Stomach (tissue), 4 donors: ENCODE measurements around the gene MARCHF10.

Source experiments
- EP300 ChIP-seq: sonication (generic); formaldehyde crosslinking; IDR thresholded peaks from one replicate; pipeline ENCODE4 v1.6.1; 2017; ENCODE audit warnings: antibody characterized with exemption
- TF ChIP-seq, protein P1 (sequence below), 7 experiments: fragments of 450-650 bp in 4 of 7; fragments of 200-600 bp in 3 of 7; sonication (generic) in 3 of 7; IDR thresholded peaks; one replicate each; pipeline ENCODE4 v1.5.1; 2016 to 2019; ENCODE audit warnings: antibody characterized with exemption in 7 of 7, control low read depth in 2 of 7, mild to moderate bottlenecking in 1 of 7

DNA sequence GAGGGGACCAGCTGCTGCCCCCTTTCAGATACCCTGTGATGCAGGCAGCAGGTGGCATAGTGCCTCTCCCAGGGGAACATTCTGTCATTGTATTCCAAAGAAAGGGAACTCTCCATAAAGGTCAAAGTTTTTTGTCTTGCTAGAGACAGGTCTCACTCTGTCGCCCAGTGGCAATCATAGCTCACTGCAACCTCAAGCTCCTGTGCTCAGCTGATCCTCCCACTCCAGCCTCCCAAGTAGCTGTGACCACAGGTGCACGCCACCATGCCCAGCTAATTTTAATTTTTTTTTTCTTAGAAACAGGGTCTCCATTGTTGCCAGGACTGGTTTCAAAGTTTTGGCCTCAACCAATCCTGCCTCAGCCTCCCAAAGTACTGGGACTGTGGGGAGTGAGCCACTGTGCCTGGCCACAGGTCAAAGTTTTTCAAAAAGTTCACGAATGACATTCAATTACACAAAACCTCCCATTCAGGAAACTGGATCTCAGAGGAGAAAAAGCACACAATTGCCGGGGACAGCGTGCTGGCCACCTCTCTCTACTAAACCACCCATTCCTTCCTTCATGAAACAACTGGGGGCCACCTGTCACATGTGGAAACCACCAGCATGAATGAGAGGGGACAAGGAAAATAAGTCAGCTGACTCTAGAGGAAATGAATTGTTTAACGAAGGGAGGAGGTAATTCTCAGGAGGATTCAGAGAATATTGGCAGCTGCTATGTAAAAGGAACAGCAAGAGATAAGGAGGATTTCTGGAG is 80.0 kb downstream of the MARCHF10 start:
- TF ChIP-seq, protein P1, sequence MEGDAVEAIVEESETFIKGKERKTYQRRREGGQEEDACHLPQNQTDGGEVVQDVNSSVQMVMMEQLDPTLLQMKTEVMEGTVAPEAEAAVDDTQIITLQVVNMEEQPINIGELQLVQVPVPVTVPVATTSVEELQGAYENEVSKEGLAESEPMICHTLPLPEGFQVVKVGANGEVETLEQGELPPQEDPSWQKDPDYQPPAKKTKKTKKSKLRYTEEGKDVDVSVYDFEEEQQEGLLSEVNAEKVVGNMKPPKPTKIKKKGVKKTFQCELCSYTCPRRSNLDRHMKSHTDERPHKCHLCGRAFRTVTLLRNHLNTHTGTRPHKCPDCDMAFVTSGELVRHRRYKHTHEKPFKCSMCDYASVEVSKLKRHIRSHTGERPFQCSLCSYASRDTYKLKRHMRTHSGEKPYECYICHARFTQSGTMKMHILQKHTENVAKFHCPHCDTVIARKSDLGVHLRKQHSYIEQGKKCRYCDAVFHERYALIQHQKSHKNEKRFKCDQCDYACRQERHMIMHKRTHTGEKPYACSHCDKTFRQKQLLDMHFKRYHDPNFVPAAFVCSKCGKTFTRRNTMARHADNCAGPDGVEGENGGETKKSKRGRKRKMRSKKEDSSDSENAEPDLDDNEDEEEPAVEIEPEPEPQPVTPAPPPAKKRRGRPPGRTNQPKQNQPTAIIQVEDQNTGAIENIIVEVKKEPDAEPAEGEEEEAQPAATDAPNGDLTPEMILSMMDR (IDR thresholded peaks at IDR 0.05): no peak
- no peak for TF ChIP-seq EP300
